COLO668 (cell line): ENCODE measurements around the gene PAK1IP1.
"Not testable (repeated sequence)": the region's sequence is repeated elsewhere in the genome, so short reads cannot be mapped to it uniquely, and the experiment has no call there.

Experiments used
- DNase-seq: peaks from one replicate; lab custom pipeline; 2025; ENCODE audit not compliant: unreplicated experiment; lab: John Stamatoyannopoulos, UW

Gene PAK1IP1

GRCh38 chr6:10694302-10695085, at the start of gene PAK1IP1, which contains the start of gene C6orf52:
PAK1IP1 (plus strand) TSS chr6:10694972; CDS start chr6:10694986, 14 bp downstream.
C6orf52 (minus strand) TSS chr6:10694616; CDS start chr6:10687550, 7,066 bp downstream.
- peak; percentile 89 for DNase-seq

GRCh38 chr6:10655508-10656055, 39.2 kb upstream of the PAK1IP1 start:
- no peak for DNase-seq

GRCh38 chr6:10658910-10659698, 35.7 kb upstream of the PAK1IP1 start:
- DNase-seq = no peak

GRCh38 chr6:10659699-10660348, 34.9 kb upstream of the PAK1IP1 start:
- peak; percentile 31 for DNase-seq

GRCh38 chr6:10660431-10661191, 34.2 kb upstream of the PAK1IP1 start:
- not testable (repeated sequence) for DNase-seq

GRCh38 chr6:10662207-10662606, 32.6 kb upstream of the PAK1IP1 start:
- DNase-seq = no peak

- DNase-seq = no peak
Observed at GRCh38 chr6:10662742-10663141, 32.0 kb upstream of the PAK1IP1 start.

- not testable (repeated sequence) for DNase-seq
Observed at GRCh38 chr6:10665595-10665994, 29.2 kb upstream of the PAK1IP1 start.

- DNase-seq = no peak
Observed at GRCh38 chr6:10668126-10668917, 26.4 kb upstream of the PAK1IP1 start.

- DNase-seq = no peak
Observed at GRCh38 chr6:10676403-10676802, 18.4 kb upstream of the PAK1IP1 start.

GRCh38 chr6:10678456-10678855, 16.3 kb upstream of the PAK1IP1 start:
- DNase-seq = no peak

- no peak for DNase-seq
Observed at GRCh38 chr6:10681795-10682194, 13.0 kb upstream of the PAK1IP1 start.

- DNase-seq = no peak
Observed at GRCh38 chr6:10682355-10682988, 12.3 kb upstream of the PAK1IP1 start.

- DNase-seq = no peak
Observed at GRCh38 chr6:10684618-10685017, 10.2 kb upstream of the PAK1IP1 start.

- no peak for DNase-seq
Observed at GRCh38 chr6:10685092-10685915, 9.5 kb upstream of the PAK1IP1 start.

GRCh38 chr6:10686901-10687300, 7.9 kb upstream of the PAK1IP1 start:
- no peak for DNase-seq

- DNase-seq = no peak
Observed at GRCh38 chr6:10687582-10687981, 7.2 kb upstream of the PAK1IP1 start.

- no peak for DNase-seq
Observed at GRCh38 chr6:10690651-10691445, 3.9 kb upstream of the PAK1IP1 start.
